ENCODE results near the gene PSG3. TPM values are rescaled to one million over a fixed set of nuclear protein-coding genes. Genes with fewer than 3 reads are reported as not detected.
"Not testable (repeated sequence)": the region's sequence is repeated elsewhere in the genome, so short reads cannot be mapped to it uniquely, and the experiment has no call there.

PSG3 gene
- polyA plus RNA-seq, 2 of the 4 experiments (the other 2 are of a cell fraction), result not detected

GRCh38 chr19:42760954-42761923 is 21.0 kb upstream of the PSG3 start:
- not testable (repeated sequence) for H3K9me3 ChIP-seq; H3K4me3 ChIP-seq; FAIRE-seq; TF ChIP-seq FOSL2 (IDR thresholded peaks at IDR 0.05)
- H3K27ac ChIP-seq, result peak overlapping the region; percentile 59 to 67
- TF ChIP-seq FOSL2 (CRISPR knock-in tag; IDR thresholded peaks at IDR 0.05) (peak; percentile 81), JUN (IDR thresholded peaks at IDR 0.05) (0 out of 5 replicates have a peak, but pooled peaks of 1 of the 2 experiments have one; percentile 33), MAX (IDR thresholded peaks at IDR 0.05) (peak; percentile 26), USF2 (IDR thresholded peaks at IDR 0.05) (peak; percentile 81), JUNB (IDR thresholded peaks at IDR 0.05) (peak; percentile 61)
- ATAC-seq, result peak in 1 of 2 experiments; percentile 75; a peak in 2 of 6 replicates
- peak overlapping the region; percentile 34 for H3K4me2 ChIP-seq
- CTCF ChIA-PET, result interaction anchor here (0.6 to 1.5 kb wide), 8 partner anchors 12 to 668 kb away, joined by 3 to 5 read pairs (median 3); no protein-coding TSS in a partner anchor
- POLR2A ChIA-PET, result interaction anchor here (0.6 kb wide), 1 partner anchor 13 kb away, joined by 3 read pairs; no protein-coding TSS in a partner anchor
- DNase-seq (ENCODE audit: low read depth in 1 of 2, low spot score in 1 of 2), result peak; percentile 52 to 73
- WGBS (ENCODE audit: missing lambda C conversion rate), result 27% methylated on average over 7 of the region's 7 CpGs
- peaks cover 31% of the 10 kb centered on the region for H3K4me1 ChIP-seq

- TF ChIP-seq CTCF (IDR thresholded peaks at IDR 0.05), result peak; percentile 52
- peak; percentile 39 to 56; a peak in 4 of 5 replicates for TF ChIP-seq RAD21 (conservative IDR thresholded peaks at IDR 0.05 in 1 of 2, IDR thresholded peaks at IDR 0.05 in 1 of 2)
- peak; percentile 50 for TF ChIP-seq SMC3 (IDR thresholded peaks at IDR 0.05)
- TF ChIP-seq ESRRA (IDR thresholded peaks at IDR 0.05; ENCODE audit: borderline replicate concordance, low read length), result peak; percentile 74; the same call in 1 of the 2 replicates
- FAIRE-seq (peak; percentile 94), DNase-seq (ENCODE audit: low read depth in 1 of 2, low spot score in 1 of 2) (peak in 1 of 2 experiments; percentile 36)
- H3K4me2 ChIP-seq, H3K4me3 ChIP-seq, POLR2A ChIA-PET, ATAC-seq, H3K27ac ChIP-seq, H3K9me3 ChIP-seq: not testable (repeated sequence)
- 45% methylated on average over 3 of the region's 3 CpGs for WGBS (ENCODE audit: missing lambda C conversion rate)
- CTCF ChIA-PET, result interaction anchor here (1.0 to 2.7 kb wide), 4 partner anchors 17 to 127 kb away, joined by 3 to 12 read pairs (median 7); no protein-coding TSS in a partner anchor
- H3K4me1 ChIP-seq, result peaks cover 31% of the 10 kb centered on the region
Measured at GRCh38 chr19:42758667-42759066, 18.4 kb upstream of the PSG3 start.

- ChIA-PET POLR2A (interaction anchor here (0.7 kb wide), 1 partner anchor 332 kb away, joined by 3 read pairs; no protein-coding TSS in a partner anchor), CTCF (interaction anchor here (0.6 to 3.1 kb wide), 7 partner anchors 25 to 1785 kb away, joined by 3 to 9 read pairs (median 4); no protein-coding TSS in a partner anchor)
- not testable (repeated sequence) for DNase-seq (ENCODE audit: low read depth in 1 of 2, low spot score in 1 of 2); ATAC-seq; FAIRE-seq; H3K4me3 ChIP-seq; H3K4me2 ChIP-seq; H3K27ac ChIP-seq; H3K4me1 ChIP-seq; H3K9me3 ChIP-seq
- 80% methylated on average over 1 of the region's 1 CpG for WGBS (ENCODE audit: missing lambda C conversion rate)
Measured at GRCh38 chr19:42752246-42752645, 12.0 kb upstream of the PSG3 start.

GRCh38 chr19:42741726-42742607 is 1.7 kb upstream of the PSG3 start:
- H3K4me3 ChIP-seq, FAIRE-seq, H3K4me1 ChIP-seq, H3K4me2 ChIP-seq, H3K27ac ChIP-seq, POLR2A ChIA-PET: not testable (repeated sequence)
- DNase-seq (ENCODE audit: low read depth in 1 of 2, low spot score in 1 of 2), result peak in 1 of 2 experiments; percentile 32
- peak in 1 of 2 experiments; percentile 47; a peak in 1 of 6 replicates for ATAC-seq
- CTCF ChIA-PET, result interaction anchor here (0.6 to 3.8 kb wide), 14 partner anchors 9 to 297 kb away, joined by 3 to 22 read pairs (median 3); no protein-coding TSS in a partner anchor
- TF ChIP-seq MAX (IDR thresholded peaks at IDR 0.05) (0 out of 2 replicates have a peak, but pooled peaks have one; percentile 50), RAD21 (conservative IDR thresholded peaks at IDR 0.05 in 1 of 2, IDR thresholded peaks at IDR 0.05 in 1 of 2) (peak; percentile 60 to 69), CTCF (IDR thresholded peaks at IDR 0.05) (peak; percentile 67), SMC3 (IDR thresholded peaks at IDR 0.05) (peak; percentile 57)
- WGBS (ENCODE audit: missing lambda C conversion rate), result 26% methylated on average over 14 of the region's 14 CpGs
- peaks cover 11% of the 10 kb centered on the region for H3K9me3 ChIP-seq
